K562 (cell line): ENCODE measurements around the gene ITIH3. TPM values are rescaled to one million over a fixed set of nuclear protein-coding genes. Genes with fewer than 3 reads are reported as not detected.

ENCODE experiments used
- ATAC-seq: fragments of 200-7000 bp; cut with Tn5 transposase; 3 replicates; pipeline ENCODE4 v1.9.1; 2020; ENCODE audit warnings: moderate library complexity
- BruUV-seq: library from RNA; stranded (reverse); fragments of 400-500 nt; replicated peaks from 2 replicates; lab custom pipeline; 2021; lab: Mats Ljungman, UMichigan
- CTCF ChIA-PET: fragments of 300-600 bp; formaldehyde crosslinking; extraction: SDS; loops from one replicate; lab custom pipeline; 2021; ENCODE audit warnings: low intra/inter-chr PET ratio; lab: Yijun Ruan, JAX
- POLR2A ChIA-PET: fragments of 300-600, 350-650 bp; sonication (Branson Sonifier 250); formaldehyde crosslinking; extraction: SDS; loops from one replicate; lab custom pipeline; 2021; ENCODE audit warnings: antibody characterized with exemption, inconsistent platforms; lab: Yijun Ruan, JAX
- DNase-seq, 4 experiments: peaks; one replicate each; pipeline versions ENCODE4 v3.0.0 to v3.0.0-alpha.2; 2011 to 2018; ENCODE audit warnings: low spot score in 3 of 4, mixed read lengths in 3 of 4; ENCODE audit errors: extremely low read depth in 1 of 4
- FAIRE-seq: peaks from 2 replicates; lab custom pipeline; 2011; peaks lifted over from hg19 to GRCh38; lab: Jason Lieb, UNC
- H2AFZ ChIP-seq: 2 replicates; pipeline ENCODE4 v1.6.0; 2011; ENCODE audit warnings: low read depth, low read length, control low read depth, inconsistent platforms
- H3K27ac ChIP-seq: fragments of 200-600 bp; 3 replicates; pipeline ENCODE4 v1.8.0; 2011; ENCODE audit warnings: low read depth, mild to moderate bottlenecking, control low read depth, inconsistent platforms, low read length, moderate library complexity, mixed read lengths; ENCODE audit errors: extremely low read depth
- H3K27me3 ChIP-seq, 2 experiments: fragments of 300-600 bp in 1 of 2; 2 replicates in 1 of 2; 3 replicates in 1 of 2; pipeline versions ENCODE4 v1.6.0 to v1.8.0; 2011; ENCODE audit warnings: inconsistent platforms in 2 of 2, low read length in 2 of 2, mild to moderate bottlenecking in 1 of 2, mixed read lengths in 1 of 2, moderate library complexity in 1 of 2; ENCODE audit not compliant: control insufficient read depth in 2 of 2, insufficient read depth in 2 of 2
- H3K36me3 ChIP-seq: fragments of 300-600 bp; 3 replicates; pipeline ENCODE4 v1.8.0; 2011; ENCODE audit warnings: mild to moderate bottlenecking, low read length, inconsistent platforms; ENCODE audit not compliant: control insufficient read depth, insufficient read depth
- H3K4me1 ChIP-seq, 2 experiments: fragments of 200-600 bp in 1 of 2; replicated peaks in 1 of 2; 2 replicates in 1 of 2; 3 replicates in 1 of 2; pipeline versions ENCODE4 v1.5.1 to v1.8.0; 2011; ENCODE audit warnings: inconsistent platforms in 2 of 2, low read length in 2 of 2, mild to moderate bottlenecking in 1 of 2, mixed read lengths in 1 of 2, moderate library complexity in 1 of 2; ENCODE audit not compliant: control insufficient read depth in 2 of 2, insufficient read depth in 2 of 2
- H3K4me2 ChIP-seq: 2 replicates; pipeline ENCODE4 v1.6.1; 2011; ENCODE audit warnings: low read length, control low read depth, inconsistent platforms, mixed read lengths; ENCODE audit not compliant: insufficient read depth
- H3K4me3 ChIP-seq: fragments of 200-600 bp; sonication (generic), shearing (Covaris generic); 2 replicates; pipeline ENCODE4 v1.5.1; 2016; ENCODE audit warnings: control low read depth, inconsistent platforms
- H3K79me2 ChIP-seq: fragments of 200-600 bp; 3 replicates; pipeline ENCODE4 v1.8.0; 2011; ENCODE audit warnings: low read length, inconsistent platforms; ENCODE audit not compliant: control insufficient read depth, insufficient read depth
- H3K9ac ChIP-seq, 2 experiments: 2 replicates each; pipeline versions ENCODE4 v1.6.0 to v1.6.1; 2011; ENCODE audit warnings: low read depth in 2 of 2, low read length in 2 of 2, control low read depth in 1 of 2, inconsistent platforms in 1 of 2, mild to moderate bottlenecking in 1 of 2, mixed read lengths in 1 of 2; ENCODE audit not compliant: insufficient read depth in 1 of 2
- H3K9me1 ChIP-seq: one replicate; pipeline ENCODE4 v1.6.0; 2011; ENCODE audit warnings: inconsistent platforms, mild to moderate bottlenecking, low read length, moderate library complexity; ENCODE audit not compliant: control insufficient read depth, insufficient read depth
- H3K9me3 ChIP-seq: replicated peaks from 2 replicates; pipeline ENCODE4 v1.5.1; 2011; ENCODE audit warnings: low read depth, low read length, inconsistent platforms; ENCODE audit not compliant: control insufficient read depth, insufficient read depth
- H4K20me1 ChIP-seq: replicated peaks from 2 replicates; pipeline ENCODE4 v1.6.1; 2011; ENCODE audit warnings: low read length, inconsistent platforms, mixed read lengths; ENCODE audit not compliant: control insufficient read depth, insufficient read depth
- BCOR ChIP-seq: fragments of 450-650 bp; IDR thresholded peaks from 2 replicates; pipeline ENCODE4 v1.6.1; 2016
- CC2D1A ChIP-seq: fragments of 450-650 bp; IDR thresholded peaks from 2 replicates; pipeline ENCODE4 v1.6.1; 2017; ENCODE audit warnings: mild to moderate bottlenecking
- EZH2 ChIP-seq: IDR thresholded peaks from 2 replicates; pipeline ENCODE4 v1.6.1; 2012; ENCODE audit warnings: low read depth, mild to moderate bottlenecking, inconsistent platforms, low read length, borderline replicate concordance
- IRF2 ChIP-seq: sonication (generic); formaldehyde crosslinking; IDR thresholded peaks from 2 replicates; pipeline ENCODE4 v1.8.1; 2022; ENCODE audit warnings: mild to moderate bottlenecking, missing genetic modification reagents
- KDM1A ChIP-seq, 2 experiments: fragments of 450-650 bp; IDR thresholded peaks; 2 replicates each; pipeline ENCODE4 v1.6.1; 2016; ENCODE audit warnings: mild to moderate bottlenecking in 2 of 2
- MCM5 ChIP-seq: fragments of 450-650 bp; IDR thresholded peaks from 2 replicates; pipeline ENCODE4 v1.6.1; 2016; ENCODE audit warnings: low read depth
- NELFE ChIP-seq: IDR thresholded peaks from 2 replicates; pipeline ENCODE4 v1.6.1; 2011; ENCODE audit warnings: mild to moderate bottlenecking; ENCODE audit not compliant: insufficient read depth, insufficient read length
- NFIX ChIP-seq: fragments of 250-450 bp; sonication (Bioruptor Pico); IDR thresholded peaks from 2 replicates; pipeline ENCODE4 v1.4.0; 2020; ENCODE audit warnings: low read depth, mild to moderate bottlenecking, moderate library complexity
- PRMT5 ChIP-seq: sonication (generic); formaldehyde crosslinking; IDR thresholded peaks from 2 replicates; pipeline ENCODE4 v1.5.0; 2020; ENCODE audit warnings: missing genetic modification reagents
- RAD51 ChIP-seq: fragments of 450-650 bp; IDR thresholded peaks from 2 replicates; pipeline ENCODE4 v1.7.1; 2016; ENCODE audit warnings: low read depth, mild to moderate bottlenecking, borderline replicate concordance
- RBM25 ChIP-seq: fragments of 200-400 bp; formaldehyde crosslinking; IDR thresholded peaks from 2 replicates; pipeline ENCODE4 v1.6.1; 2018; ENCODE audit warnings: low read length, low read depth, moderate library complexity; ENCODE audit not compliant: severe bottlenecking
- SMC3 ChIP-seq: conservative IDR thresholded peaks from 2 replicates; pipeline ENCODE4 v1.6.1; 2011; ENCODE audit warnings: low read depth, low read length, improper control_type of control experiment; ENCODE audit not compliant: insufficient read depth
- SRSF3 ChIP-seq: fragments of 200-400 bp; formaldehyde crosslinking; IDR thresholded peaks from 2 replicates; pipeline ENCODE4 v1.6.1; 2016; ENCODE audit warnings: mild to moderate bottlenecking, low read length, moderate library complexity; ENCODE audit not compliant: insufficient read depth
- ZFP36 ChIP-seq: fragments of 150-350 bp; IDR thresholded peaks from 2 replicates; pipeline ENCODE4 v1.6.1; 2018; ENCODE audit warnings: low read length, low read depth; ENCODE audit not compliant: partially characterized antibody
- ZNF24 ChIP-seq: fragments of 450-650 bp; IDR thresholded peaks from 2 replicates; pipeline ENCODE4 v1.6.1; 2016
- WGBS: fragments of 100-300 bp; shearing (Covaris generic); methylation state at CpG from one replicate; pipeline ENCODE4 v1.1.6; 2016; ENCODE audit warnings: low coverage, mixed read lengths; ENCODE audit not compliant: insufficient coverage; ENCODE audit errors: missing lambda C conversion rate; 5-methylcytosine and 5-hydroxymethylcytosine counted together
- in situ Hi-C: fragments of 300-500 bp; cut with MboI; formaldehyde crosslinking; loops from 4 replicates; pipeline ENCODE4 v1.15.0; 2018; ENCODE audit warnings: inconsistent platforms, mixed read lengths
- intact Hi-C: fragments of 100-400 bp; cut with micrococcal nuclease; formaldehyde crosslinking; loops from 2 replicates; pipeline ENCODE4 v1.14.2; 2022
- polyA plus RNA-seq, 8 experiments: library from polyadenylated mRNA; depleted of rRNA in 4 of 8; stranded (reverse) in 5 of 8; unstranded in 3 of 8; fragments of >200 nt; fragmentation: Nextera tagmentation in 2 of 8; fragmentation: Illumina TruSeq in 1 of 8; extraction: Ambion mirVana in 2 of 8; extraction: Trizol in 1 of 8; gene quantifications; 2 replicates each; pipeline versions ENCODE4 v1.2.1 to v1.2.3, GENCODE V29; 2011 to 2014; ENCODE audit warnings: inconsistent platforms in 1 of 8, missing spikeins in 1 of 8
- total RNA-seq, 7 experiments: library from RNA; depleted of rRNA in 6 of 7; stranded (reverse); fragments of >200 nt in 6 of 7; fragmentation: Illumina TruSeq in 2 of 7; extraction: Trizol in 2 of 7; gene quantifications; 2 replicates each; pipeline versions ENCODE4 v1.2.1 to v1.2.3, GENCODE V29; 2011 to 2021; ENCODE audit warnings: low replicate concordance in 1 of 7

The ITIH3 gene
- total and polyA plus RNA-seq, 9 of the 15 experiments (the other 6 are each of a cell fraction or from before 2014, with no cell fraction given): 0.07 to 0.35 TPM; not detected in 7

- POLR2A ChIA-PET: interaction anchor here (0.7 kb wide), 1 partner anchor 301 kb away, joined by 3 read pairs; no protein-coding TSS in a partner anchor
- no peaks in the 10 kb centered on the region for H3K79me2 ChIP-seq
- no peaks in the 10 kb centered on the region for H3K36me3 ChIP-seq
- intact Hi-C loops: no loop called here
- H2AFZ ChIP-seq: no peak overlapping the region
- no peak overlapping the region for H3K27ac ChIP-seq
- CTCF ChIA-PET: no interaction called here
- peaks cover 0 to 11% of the 10 kb centered on the region in 2 experiments; a peak in 2 of 5 replicates for H3K4me1 ChIP-seq
- in situ Hi-C loops: no loop called here
- BruUV-seq: no TSS peak
- H4K20me1 ChIP-seq: no peaks in the 10 kb centered on the region
- H3K9me3 ChIP-seq: no peaks in the 10 kb centered on the region
- H3K4me2 ChIP-seq: no peak overlapping the region
- DNase-seq: no peak
- no peak overlapping the region for H3K4me3 ChIP-seq
- ATAC-seq: no peak
- WGBS: 27% methylated on average over 6 of the region's 6 CpGs
- TF ChIP-seq MCM5: no peak
- TF ChIP-seq EZH2: no peak
- no peak for TF ChIP-seq CC2D1A
- TF ChIP-seq SMC3: no peak
- H3K9me1 ChIP-seq: no peaks in the 10 kb centered on the region
- H3K9ac ChIP-seq: no peak overlapping the region
- no peak for FAIRE-seq
- H3K27me3 ChIP-seq: peaks cover 0 to 23% of the 10 kb centered on the region in 2 experiments; a peak in 3 of 5 replicates
These were observed 4.9 kb upstream of the ITIH3 start for GRCh38 chr3:52789746-52790040.

- POLR2A ChIA-PET: no interaction called here
- no TSS peak for BruUV-seq
- CTCF ChIA-PET: no interaction called here
- ATAC-seq (no peak), FAIRE-seq (no peak), DNase-seq (no peak)
- Histone ChIP-seq H3K27me3 (peaks cover 0 to 19% of the 10 kb centered on the region in 2 experiments; a peak in 2 of 5 replicates), H3K79me2 (no peaks in the 10 kb centered on the region), H3K9me1 (no peaks in the 10 kb centered on the region), H3K9me3 (no peaks in the 10 kb centered on the region), H3K4me2 (no peak overlapping the region), H3K27ac (no peak overlapping the region), H3K4me3 (no peak overlapping the region), H3K9ac (no peak overlapping the region), H3K4me1 (peaks cover 0 to 11% of the 10 kb centered on the region in 2 experiments; a peak in 2 of 5 replicates), H3K36me3 (no peaks in the 10 kb centered on the region), H4K20me1 (no peaks in the 10 kb centered on the region), H2AFZ (no peak overlapping the region)
- intact Hi-C loops (no loop called here), in situ Hi-C loops (no loop called here)
- WGBS: 0% methylated on average over 6 of the region's 7 CpGs
- no peak for TF ChIP-seq NELFE
- TF ChIP-seq RBM25: peak; percentile 78
- no peak for TF ChIP-seq SRSF3
- no peak for TF ChIP-seq RAD51
- TF ChIP-seq NFIX: no peak
- TF ChIP-seq KDM1A (IDR thresholded peaks at IDR 0.05): peak; percentile 18 to 34; a peak in 1 of 4 replicates
- TF ChIP-seq ZNF24: peak; percentile 76; the same call in 1 of the 2 replicates
- TF ChIP-seq IRF2 (CRISPR knock-in tag): no peak
- no peak for TF ChIP-seq PRMT5 (CRISPR knock-in tag)
- TF ChIP-seq ZFP36: peak; percentile 71
- TF ChIP-seq BCOR: peak; percentile 88
These were observed 4.3 kb upstream of the ITIH3 start for GRCh38 chr3:52790337-52790736.
